ENCODE results near the gene POP4.

POP4 gene

GRCh38 chr19:29660835-29661234 is 54.8 kb downstream of the POP4 start:
- DNase-seq (ENCODE audit: low read depth in 1 of 2, low spot score in 1 of 2), result no peak

- no peak for DNase-seq (ENCODE audit: low read depth in 1 of 2, low spot score in 1 of 2)
Measured at GRCh38 chr19:29662278-29662603, 56.2 kb downstream of the POP4 start.

DNA sequence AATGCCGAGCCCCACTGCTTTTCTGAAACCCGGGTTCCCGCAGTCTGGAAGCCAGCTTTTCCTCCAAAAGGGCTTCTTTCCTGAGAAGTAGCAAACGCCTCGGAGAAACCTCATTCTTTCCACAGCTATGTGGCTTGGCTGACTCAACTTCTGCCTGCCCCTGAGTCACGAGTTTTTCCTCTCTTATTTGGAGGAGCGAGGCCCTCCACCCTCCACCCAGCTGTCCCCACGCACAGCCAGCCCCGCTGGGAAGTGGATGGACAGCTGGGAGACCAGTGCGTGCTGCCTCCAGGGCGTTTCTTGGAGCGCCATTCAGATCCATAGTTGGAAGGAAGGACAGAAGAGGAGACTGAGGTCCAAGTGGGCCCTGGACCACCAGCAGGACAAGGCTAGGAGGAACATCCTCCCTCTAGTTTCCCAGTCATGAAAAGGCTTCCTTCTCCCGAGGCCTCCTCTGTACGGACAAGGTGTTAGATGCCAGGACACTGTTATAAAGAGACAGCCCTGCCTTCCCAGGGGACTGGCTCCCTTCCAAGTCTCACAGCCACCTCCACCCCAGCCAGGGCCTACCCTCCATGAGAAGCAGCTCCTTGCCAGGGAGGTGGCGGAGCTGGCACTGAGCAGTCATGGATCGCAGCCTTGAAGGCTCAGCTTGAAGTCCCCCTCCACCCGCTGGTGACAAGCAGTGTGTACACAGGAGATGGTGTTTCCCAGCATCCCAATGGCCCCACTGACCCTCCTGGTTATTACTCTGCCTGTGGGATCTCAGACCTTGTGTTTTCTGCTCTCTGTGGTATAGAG is 56.7 kb downstream of the POP4 start:
- DNase-seq (ENCODE audit: low read depth in 1 of 2, low spot score in 1 of 2), result no peak

DNA sequence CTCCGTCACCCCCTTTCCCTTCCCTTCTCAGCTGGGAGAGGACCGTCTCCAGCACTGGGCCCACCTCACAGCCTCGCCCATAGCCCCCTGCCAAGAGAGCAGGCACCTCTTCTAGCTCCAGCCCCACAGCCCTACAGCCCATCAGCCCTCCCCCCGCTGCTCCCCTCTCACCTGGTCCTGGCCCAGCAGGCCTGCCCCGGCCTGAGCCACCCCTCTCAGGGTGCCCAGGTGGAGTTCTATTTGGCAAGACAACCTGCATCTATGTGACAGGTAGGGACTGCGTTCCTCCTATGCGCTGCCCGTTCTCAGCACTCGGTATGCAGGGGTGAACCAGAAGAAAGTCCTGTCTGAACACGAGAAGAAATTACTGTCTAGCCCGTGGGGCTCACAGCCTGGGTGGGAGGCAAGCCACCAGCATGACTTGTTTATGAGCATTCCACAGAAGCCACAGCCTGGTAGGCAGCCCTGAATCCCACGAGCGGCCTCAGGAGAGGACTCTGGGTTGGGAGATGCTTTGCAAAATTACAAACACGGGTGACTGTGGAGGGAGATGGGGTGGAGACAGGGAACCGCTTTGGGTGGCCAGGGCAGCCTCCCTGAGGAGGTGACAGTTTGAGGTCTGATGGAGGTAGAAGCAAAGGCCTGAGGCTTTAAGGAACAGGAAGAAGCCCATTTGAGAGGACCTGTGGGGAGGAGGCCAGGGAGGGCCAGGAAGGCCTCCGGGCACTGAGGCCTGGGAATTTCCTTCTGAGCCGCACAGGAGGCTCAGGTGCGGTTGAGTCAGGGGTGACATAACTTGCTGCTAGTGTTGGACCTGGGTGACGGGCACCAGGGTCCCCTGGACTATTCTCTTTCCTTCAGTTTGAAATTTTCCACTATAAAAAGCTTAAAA is 58.0 kb downstream of the POP4 start:
- no peak for DNase-seq (ENCODE audit: low read depth in 1 of 2, low spot score in 1 of 2)

- no peak for DNase-seq (ENCODE audit: low read depth in 1 of 2, low spot score in 1 of 2)
Measured at GRCh38 chr19:29664753-29665214, 58.7 kb downstream of the POP4 start.

DNA sequence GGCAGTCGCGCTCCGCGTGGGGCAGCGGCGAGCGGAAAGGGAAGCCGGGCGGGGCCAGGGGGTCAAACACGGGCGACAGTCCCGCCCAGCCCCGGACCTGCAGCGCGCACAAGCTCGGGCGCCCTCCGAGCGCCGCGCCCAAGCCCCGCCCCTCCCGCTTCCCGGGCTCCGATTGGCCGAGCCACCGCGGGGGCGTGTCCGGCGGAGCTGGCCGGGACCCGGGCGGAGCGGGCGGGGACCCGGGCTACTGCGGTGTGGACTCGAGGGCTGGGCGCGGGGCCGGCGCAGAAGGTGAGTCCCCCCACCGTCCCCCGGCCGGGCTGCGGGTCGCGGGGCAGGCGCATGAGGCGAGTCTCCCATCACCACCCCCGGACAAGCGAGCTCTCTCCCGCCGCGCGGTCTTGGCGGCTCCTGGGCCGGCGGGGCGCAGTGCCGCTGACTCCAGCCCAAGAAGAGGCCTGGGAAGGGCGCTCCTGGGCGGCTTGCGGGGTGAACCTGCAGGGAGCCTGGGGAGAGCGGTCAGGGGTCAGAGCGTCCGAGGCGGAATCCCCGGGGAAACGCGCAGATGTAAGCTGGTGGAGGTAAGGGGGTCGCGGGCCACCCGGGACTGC is 59.2 kb downstream of the POP4 start, which contains the start of gene PLEKHF1:
TSS of gene PLEKHF1 (plus strand) at position 247 of the 611 bp plus-strand sequence. CDS start 8,379 bp downstream, outside the sequence.
- peak; percentile 56 to 72 for DNase-seq (ENCODE audit: low read depth in 1 of 2, low spot score in 1 of 2)

DNA sequence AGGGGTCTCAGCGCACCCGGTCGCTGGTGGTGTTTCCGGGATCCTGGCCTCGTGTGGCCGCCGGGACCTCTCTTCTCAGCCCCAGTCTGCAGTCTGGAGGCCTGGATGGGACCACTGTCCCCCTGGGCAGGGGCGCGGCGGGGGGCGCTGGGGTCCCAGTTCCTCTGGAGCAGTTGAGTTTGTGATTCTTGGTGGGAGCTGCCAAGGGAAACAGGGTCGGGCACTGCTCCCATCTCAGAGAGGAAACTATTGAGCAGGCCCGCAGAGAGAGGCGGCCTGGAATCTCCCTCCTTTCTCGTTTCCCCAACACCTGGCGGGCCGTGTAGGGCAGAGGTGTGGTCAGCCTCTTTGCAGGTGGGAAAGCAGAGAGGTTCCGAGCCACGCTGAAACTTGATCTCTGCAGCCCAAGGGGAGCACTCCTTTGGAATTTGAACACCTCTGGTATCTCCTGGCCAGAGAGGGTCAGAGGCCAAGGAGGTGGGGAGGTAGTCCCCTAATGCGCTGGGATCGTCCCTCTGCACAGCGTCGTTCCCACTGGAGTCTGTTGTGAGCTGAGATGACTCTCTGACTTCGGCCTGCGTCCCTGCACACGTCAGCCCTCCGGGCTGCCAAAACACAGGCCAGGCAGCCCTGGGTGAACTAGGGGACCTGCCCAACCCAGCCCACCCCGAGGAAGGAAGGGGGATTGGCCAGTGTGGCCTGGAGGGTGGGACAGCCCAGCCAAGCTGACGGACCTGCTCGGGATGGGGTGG is 59.9 kb downstream of the POP4 start:
- DNase-seq (ENCODE audit: low read depth in 1 of 2, low spot score in 1 of 2), result no peak

Data from activated T-helper 1 cell treated with anti-CD3 and anti-CD28 coated beads, Interleukin-2, amount 50 U/mL, for 16 hours (primary cell).